NCI-H82 (cell line): Measurements from ENCODE around the gene DDRGK1.
"Not testable (repeated sequence)": the region's sequence is repeated elsewhere in the genome, so short reads cannot be mapped to it uniquely, and the experiment has no call there.

Experiments used
- DNase-seq: peaks from one replicate; lab custom pipeline; 2025; lab: John Stamatoyannopoulos, UW

The DDRGK1 gene

DNA sequence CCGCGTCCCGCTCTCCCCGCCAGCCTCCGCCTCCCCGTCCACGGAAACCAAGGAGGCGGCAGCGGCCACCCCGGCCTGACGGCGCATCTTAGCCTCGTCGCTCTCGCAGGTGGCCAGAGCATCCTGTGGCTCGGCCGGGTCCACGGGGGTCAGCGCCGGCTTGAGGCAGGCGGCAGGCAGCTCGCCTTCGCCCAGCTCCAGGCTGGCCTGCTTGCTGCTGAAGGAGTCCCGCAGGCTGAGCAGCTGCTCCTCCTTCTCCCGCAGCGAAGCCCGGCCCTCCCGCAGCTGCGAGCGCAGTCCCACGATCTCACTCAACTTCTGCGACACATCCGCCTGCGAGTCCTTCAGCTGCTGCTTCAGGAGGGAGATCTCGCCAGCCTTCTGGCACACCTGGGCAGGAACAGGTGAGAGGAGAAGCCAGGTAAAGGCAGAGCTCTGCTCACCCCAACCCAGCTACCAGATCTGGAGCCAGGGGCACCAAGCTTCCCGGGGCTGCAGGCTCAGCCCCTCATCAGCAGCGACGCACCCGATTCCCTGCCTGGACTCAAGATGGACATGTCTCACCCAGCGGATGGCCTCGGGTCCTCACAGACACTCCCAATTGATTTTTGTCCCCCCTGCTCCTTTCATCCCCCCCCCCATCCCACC is 39.6 kb downstream of the DDRGK1 start:
- DNase-seq = no peak

GRCh38 chr20:3164043-3164762 is 40.3 kb downstream of the DDRGK1 start:
- no peak for DNase-seq

DNA sequence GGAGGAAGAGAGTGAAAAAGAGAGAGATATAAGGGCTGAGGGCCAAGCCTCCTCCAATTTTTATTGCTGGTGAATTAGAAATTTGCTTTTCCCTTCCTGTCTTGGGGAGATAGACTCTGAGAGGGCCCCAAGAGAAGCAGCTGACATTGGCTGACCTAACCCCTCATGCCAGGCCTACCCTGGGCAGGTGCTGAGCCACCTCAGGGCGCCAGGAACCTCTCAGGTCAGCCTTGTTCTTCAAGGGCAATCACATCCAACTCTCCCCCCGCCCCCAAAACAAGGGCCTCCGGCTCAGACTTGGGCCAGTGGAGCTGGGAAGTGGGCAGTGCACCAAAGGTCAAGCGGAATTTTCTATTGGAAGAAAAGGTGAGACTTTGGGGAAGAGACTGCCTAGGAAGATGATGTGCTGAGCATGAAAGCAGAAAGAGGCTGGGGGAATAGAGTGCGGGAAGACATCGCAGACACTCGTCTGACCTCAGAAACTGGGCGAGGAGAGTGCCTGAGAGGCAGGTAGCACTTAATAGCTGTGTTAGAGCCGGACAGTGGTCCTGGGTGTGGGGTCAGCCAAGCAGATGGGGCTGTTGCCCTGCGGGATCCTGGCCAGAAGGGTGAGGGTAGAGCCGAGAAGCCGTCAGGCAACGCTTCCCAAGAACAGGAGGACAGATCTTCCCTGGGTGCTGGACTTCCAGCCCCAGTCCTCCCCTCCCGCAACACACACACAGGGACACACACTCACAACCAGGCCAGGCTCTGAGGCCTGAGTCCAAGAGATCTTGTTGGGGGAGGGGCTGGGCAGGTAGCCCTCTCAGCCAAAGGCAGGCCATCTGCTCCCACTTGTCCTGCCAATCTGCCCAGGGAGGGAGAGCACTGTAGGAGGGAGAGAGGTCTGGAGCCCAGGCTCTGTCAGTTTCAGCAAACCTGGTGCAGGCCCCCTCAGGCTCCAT is 41.1 kb downstream of the DDRGK1 start:
- peak; percentile 84 for DNase-seq

GRCh38 chr20:3162080-3162611 is 42.3 kb downstream of the DDRGK1 start:
- DNase-seq = peak; percentile 49

GRCh38 chr20:3161316-3162079 is 43.0 kb downstream of the DDRGK1 start:
- no peak for DNase-seq

DNA sequence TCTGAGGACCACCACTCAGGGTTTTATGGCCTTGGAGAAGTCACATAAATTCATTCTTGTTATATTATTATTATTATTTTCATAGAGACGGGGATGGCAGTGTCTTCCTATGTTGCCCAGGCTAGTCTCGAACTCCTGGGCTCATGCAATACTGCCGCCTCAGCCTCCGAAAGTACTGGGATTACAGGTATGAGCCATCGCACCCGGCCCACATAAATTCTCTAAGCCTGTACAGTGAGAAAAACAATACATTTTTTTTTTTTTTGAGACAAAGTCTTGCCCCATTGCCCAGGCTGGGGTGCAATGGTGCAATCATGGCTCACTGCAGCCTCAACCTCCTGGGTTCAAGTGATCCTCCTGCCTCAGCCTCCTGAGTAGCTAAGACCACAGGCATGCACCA is 44.1 kb downstream of the DDRGK1 start:
- DNase-seq = no peak

DNA sequence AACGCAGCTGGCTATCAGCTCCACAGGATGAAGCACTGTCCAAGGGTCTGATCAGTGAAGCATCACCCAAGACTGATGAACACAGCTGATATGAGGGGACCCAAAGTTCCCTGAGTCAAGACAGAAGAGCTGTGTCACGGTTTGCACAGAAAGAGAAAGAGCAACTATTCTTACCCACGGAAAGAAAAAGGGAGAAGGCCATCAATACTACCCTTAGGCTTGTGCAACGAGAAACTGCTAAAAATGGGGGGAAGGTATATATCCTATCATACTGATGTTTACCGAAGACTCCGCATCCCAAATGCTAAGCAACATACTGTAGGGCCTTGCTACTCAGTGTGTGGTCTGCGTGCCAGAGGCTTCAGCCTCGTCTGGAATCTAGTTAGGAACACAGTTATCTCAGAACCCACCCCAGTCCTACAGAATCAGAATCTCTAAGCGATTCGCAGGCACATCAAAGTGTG is 45.5 kb downstream of the DDRGK1 start:
- no peak for DNase-seq

DNA sequence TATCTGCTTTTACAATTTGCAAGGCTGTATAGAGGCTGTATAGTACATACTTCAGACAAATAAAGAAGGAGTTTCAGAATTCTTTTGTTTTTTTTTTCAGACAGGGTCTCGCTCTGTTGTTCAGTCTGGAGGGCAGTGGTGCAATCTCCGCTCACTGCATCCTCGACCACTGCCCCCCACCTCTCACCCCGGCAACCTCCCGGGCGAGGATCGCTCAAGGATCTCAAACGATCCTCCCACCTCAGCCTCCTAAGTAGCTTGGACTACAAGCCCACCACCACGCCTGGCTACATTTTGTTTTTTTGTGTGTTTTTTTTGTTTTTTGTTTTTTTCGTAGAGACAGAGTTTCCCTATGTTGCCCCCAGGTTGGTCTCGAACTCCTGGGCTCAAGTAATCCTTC is 46.7 kb downstream of the DDRGK1 start:
- DNase-seq = no peak

GRCh38 chr20:3156811-3157619 is 47.5 kb downstream of the DDRGK1 start:
- no peak for DNase-seq

- not testable (repeated sequence) for DNase-seq
These were observed 52.3 kb downstream of the DDRGK1 start for GRCh38 chr20:3152057-3152644.

DNA sequence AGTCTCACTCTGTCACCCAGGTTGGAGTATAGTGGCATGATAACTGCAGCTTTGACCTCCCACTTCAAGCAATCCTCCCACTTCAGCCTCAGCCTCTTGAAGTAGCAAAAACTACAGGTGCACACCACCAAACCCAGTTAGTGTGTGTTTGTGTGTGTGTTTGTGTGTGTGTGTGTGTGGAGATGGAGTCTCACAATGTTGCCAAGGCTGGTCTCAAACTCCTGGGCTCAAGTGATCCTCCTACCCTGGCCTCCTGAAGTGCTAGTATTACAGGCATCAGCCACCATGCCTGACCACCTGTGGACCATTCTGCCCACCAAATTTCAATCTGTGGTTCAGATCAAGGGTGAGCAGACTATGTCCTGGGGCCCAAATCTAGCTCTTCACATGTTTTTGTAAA is 53.6 kb downstream of the DDRGK1 start:
- no peak for DNase-seq

- no peak for DNase-seq
These were observed 57.6 kb downstream of the DDRGK1 start for GRCh38 chr20:3146732-3147341.

DNA sequence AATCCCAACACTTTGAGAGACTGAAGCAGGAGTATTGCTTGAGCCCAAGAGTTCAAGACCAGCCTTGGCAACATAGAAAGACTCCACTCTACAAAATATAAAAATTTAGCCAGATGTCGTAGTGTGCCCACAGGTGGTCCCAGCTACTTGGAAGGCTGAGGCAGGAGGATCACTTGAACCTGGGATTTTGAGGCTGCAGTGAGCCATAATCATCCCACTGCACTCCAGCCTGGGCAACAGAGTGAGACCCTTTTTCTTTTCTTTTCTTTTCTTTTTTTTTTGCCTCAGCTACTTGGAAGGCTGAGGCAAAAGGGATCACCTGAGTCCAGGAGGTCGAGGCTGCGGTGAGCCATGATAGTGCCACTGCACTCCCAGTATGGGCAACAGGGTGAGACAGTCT is 62.7 kb downstream of the DDRGK1 start:
- DNase-seq = no peak
